ENCODE measurements around the gene GMPR.

GMPR gene

DNA sequence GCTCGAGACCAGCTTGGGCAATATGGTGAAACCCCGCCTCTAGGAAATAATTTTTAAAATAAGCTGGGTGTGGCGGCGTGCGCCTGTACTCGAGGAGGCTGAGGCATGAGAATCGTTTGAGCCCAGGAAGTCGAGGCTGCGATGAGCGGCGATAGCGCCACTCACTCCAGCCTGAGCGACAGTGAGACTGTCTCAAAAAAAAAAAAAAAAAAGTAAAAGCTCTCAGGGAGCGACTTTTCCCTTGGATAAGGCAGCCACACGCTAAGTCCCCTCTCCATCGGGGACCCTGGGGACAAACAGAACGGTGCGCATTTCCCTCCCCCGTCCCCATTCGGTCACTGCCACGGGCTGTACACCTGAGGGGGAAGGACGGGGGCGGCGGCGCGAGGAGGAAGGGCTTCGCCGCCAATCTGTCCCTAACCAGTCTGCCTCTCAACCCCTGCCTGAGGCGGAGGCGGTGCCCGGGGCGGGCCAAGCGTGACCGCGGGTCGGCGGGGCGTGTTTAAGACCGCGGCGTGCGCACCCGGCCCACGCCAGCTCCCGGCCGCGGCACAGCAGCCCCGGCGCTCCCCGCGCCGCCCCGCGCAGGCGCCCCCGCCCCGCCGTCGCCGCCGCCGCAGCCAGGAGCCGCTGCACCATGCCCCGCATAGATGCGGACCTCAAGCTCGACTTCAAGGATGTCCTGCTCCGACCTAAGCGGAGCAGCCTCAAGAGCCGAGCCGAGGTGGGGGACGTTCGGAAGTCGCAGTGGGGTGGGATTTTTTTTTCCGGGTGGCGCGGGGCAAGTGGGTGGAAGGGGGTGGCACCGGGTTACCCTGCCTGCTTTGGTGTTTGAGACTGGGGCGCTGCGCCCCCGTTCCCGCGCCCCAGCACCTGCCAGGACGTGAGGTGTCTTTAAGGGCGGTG lies at the start of gene GMPR:
Gene GMPR, plus strand, starts transcription at position 531 of the 906 bp plus-strand sequence. Its CDS starts 107 bp downstream, at position 638.
- peak; percentile 82 for DNase-seq (ENCODE audit: low spot score)

GRCh38 chr6:16190214-16190613 lies 48.2 kb upstream of the GMPR start:
- no peak for DNase-seq (ENCODE audit: low spot score)

- no peak for DNase-seq (ENCODE audit: low spot score)
Measured at GRCh38 chr6:16196260-16196983, 42.0 kb upstream of the GMPR start.

GRCh38 chr6:16196984-16197546 lies 41.3 kb upstream of the GMPR start:
- no peak for DNase-seq (ENCODE audit: low spot score)

DNA sequence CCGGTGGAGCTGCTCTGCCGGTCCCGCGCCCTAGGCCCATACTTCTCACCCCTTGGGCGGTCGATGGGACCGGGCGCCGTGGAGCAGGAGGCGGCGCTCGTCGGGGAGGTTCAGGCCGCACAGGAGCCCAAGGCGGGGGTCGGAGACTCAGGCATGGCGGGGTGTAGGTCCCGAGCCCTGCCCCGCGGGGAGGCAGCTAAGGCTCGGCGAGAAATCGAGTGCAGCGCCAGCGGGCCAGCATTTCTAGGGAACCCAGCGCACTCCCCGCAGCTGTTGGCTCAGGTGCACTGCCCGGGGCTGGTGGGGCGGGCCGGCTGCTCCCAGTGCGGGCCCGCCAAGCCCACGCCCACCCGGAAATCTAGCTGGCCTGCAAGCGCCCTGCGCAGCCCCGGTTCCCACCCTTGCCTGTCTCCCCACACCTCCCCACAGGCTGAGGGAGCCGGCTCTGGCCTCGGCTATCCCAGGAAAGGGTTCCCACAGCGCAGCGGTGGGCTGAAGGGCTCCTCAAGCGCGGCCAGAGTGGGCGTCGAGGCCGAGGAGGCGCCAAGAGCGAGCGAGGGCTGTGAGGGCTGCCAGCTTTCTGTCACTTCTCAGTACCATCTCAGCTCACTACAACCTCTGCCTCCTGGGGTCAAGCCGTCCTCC lies 40.2 kb upstream of the GMPR start:
- no peak for DNase-seq (ENCODE audit: low spot score)

- DNase-seq (ENCODE audit: low spot score), result no peak
Measured at GRCh38 chr6:16199804-16200203, 38.6 kb upstream of the GMPR start.

DNA sequence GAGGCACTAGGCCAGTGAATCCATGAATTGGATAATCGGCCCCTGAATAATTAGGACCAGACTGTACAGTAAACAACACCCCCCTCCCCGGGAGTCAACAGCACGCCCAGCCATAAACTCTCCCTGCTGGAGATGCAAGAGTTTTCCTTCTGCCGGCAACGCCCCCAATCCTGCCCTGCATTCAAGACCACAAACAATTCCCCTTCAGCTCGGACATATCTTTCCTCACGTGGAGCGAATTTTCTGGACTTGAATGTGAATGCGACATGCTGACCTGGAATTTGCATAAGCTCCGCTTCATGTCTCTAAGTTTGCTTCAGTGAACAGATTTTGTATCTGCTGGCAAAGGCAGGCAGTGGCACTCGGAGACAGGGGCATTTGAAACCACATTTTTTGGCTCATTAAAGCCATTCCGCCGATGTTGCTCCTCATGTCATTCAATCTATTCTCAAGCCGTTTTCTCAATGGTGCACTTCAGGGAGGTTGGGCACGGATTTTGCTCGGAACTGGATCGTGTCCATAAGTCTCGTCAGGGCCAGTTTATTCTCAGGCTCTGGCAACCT lies 38.0 kb upstream of the GMPR start:
- peak; percentile 15 for DNase-seq (ENCODE audit: low spot score)

- DNase-seq (ENCODE audit: low spot score), result no peak
Measured at GRCh38 chr6:16201706-16202105, 36.7 kb upstream of the GMPR start.

- DNase-seq (ENCODE audit: low spot score), result no peak
Measured at GRCh38 chr6:16204653-16205376, 33.6 kb upstream of the GMPR start.

GRCh38 chr6:16205377-16206144 lies 32.8 kb upstream of the GMPR start:
- peak; percentile 89 for DNase-seq (ENCODE audit: low spot score)

DNA sequence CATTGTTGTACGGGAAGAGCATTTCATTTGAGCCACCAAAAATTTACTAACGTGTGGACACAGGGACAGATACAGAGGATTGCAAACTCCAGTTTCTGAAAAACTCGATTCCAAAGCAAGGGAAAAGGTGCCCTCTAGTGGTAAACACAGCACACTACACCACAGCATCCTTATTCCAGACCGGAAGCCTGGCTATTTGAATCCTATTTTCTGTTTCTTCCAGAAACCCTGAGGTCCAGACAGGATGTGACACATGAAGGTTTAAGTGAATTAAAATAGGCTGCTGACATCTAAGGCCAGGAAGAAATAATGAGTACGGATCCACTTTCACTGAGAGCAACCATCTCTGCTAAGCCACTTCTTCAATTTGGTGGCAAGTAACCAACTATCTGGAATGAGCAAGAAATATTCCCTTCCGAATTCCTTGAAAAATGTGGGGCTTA lies 31.8 kb upstream of the GMPR start:
- DNase-seq (ENCODE audit: low spot score), result peak; percentile 84

DNA sequence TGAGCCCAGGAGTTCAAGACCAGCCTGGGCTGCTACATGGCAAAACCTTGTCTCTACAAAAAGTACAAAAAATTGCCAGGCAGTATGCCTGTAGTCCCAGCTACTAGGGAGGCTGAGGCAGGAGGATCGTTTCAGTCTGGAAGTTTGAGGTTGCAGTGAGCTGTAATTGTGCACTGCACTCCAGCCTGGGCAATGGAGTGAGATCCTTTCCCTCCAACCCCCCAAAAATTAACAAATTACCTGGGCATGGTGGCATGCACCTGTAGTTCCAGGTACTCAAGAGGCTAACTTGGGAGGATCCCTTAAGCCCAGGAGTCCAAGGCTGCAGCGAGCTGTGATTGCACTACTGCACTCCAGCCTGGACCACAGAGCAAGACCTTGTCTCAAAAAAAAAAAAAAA lies 29.4 kb upstream of the GMPR start:
- DNase-seq (ENCODE audit: low spot score), result no peak

DNA sequence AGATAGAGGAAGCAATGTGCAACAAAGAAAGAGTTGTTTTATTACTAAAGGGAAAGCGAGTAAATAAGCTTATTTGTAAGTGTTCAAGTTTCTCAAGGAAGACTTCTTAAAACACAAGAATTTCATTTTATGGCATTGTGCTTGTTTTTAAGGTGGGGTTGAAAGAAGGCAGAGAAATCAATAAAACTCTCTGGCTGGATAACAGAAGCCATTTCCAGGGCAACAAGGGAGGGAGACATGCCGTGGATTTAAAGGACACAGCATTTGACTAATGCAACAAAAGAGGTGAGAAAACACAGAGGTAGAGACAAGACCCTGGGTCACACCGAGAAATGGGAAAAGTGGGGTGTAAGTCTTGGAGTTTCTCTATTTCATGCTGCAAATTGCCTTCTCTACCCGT lies 28.8 kb upstream of the GMPR start:
- DNase-seq (ENCODE audit: low spot score), result no peak

GRCh38 chr6:16212276-16212675 lies 26.1 kb upstream of the GMPR start:
- DNase-seq (ENCODE audit: low spot score), result no peak

DNA sequence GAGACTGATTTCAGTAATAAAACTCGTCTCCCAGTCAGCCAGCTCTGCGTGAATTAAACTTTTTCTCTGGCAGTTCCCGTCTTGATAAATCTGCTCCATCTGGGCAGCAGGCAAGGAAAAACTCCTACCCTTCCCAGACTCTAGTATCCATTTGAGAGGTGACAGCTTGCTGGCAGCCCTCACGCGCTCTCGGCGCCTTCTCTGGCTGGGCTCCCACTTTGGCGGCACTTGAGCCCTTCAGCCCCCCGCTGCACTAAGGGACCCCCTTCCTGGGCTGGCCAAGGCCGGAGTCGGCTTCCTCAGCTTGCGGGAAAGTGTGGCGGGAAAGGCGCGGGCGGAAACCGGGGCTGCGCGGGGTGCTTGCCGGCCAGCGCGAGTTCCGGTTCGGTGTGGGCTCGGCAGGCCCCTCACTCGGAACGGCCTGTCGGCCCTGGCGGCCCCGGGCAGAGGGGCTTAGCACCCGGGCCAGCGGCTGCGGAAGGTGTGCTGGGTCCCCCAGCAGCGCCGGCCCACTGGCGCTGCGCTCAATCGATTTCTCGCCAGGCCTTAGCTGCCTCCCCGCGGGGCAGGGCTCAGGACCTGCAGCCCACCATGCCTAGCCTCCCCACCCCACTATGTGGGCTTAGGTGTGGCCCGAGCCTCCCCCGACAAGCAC lies 21.8 kb upstream of the GMPR start:
- no peak for DNase-seq (ENCODE audit: low spot score)

DNA sequence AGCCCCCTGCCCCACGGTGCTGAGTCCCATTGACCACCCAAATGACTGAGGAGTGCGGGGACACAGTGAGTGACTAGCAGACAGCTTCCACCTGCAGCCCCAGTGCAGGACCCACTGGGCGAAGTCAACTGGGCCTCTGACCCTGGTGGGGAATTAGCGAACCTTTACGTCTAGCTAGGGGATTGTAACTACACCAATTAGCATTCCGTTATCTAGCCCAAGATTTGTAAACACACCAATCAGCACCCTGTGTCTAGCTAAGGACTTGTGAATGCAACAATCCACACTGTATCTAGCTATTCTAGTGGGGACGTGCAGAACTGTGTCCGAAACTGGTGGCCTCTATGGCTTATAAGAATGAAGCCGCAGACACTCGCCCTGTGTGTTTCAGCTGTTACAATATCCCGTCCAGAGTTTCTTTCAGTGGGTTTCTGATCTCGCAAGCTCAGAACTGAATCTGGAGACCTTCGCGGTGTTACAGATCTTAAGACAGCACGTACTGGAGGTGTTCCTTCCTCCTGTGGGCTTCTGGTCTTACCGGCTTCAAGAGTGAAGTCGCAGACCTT lies 21.1 kb upstream of the GMPR start:
- no peak for DNase-seq (ENCODE audit: low spot score)

DNA sequence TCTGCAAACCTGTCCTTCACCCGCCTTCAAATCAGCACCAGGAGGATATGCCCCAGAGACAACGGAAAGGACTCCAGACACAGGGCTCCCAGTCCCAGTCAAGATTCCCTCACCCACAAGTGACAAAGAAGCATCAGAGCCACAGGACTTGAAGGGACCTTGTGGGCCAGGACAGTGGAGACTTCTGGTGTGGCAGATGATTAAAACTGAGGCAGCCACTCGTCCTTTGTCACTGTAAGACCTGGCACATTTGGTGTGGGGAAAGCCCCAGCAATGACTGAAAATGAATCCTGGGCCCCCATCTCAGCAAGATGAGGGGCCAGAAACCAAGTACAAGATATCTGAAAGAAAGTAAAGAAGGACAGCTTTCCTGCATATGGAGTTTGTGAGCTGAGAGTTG lies 15.6 kb upstream of the GMPR start:
- no peak for DNase-seq (ENCODE audit: low spot score)

GRCh38 chr6:16223362-16223761 lies 15.0 kb upstream of the GMPR start:
- no peak for DNase-seq (ENCODE audit: low spot score)

GRCh38 chr6:16224409-16224808 lies 14.0 kb upstream of the GMPR start:
- no peak for DNase-seq (ENCODE audit: low spot score)

Measured in AG08395 (cell line).